Measurements from ENCODE around the gene KRT10. TPM values are rescaled to one million over a fixed set of nuclear protein-coding genes. Genes with fewer than 3 reads are reported as not detected.

KRT10 gene
- total RNA-seq, 4 donors from 2014 or later, result 9.9 to 15.7 (median 10.7) TPM

DNA sequence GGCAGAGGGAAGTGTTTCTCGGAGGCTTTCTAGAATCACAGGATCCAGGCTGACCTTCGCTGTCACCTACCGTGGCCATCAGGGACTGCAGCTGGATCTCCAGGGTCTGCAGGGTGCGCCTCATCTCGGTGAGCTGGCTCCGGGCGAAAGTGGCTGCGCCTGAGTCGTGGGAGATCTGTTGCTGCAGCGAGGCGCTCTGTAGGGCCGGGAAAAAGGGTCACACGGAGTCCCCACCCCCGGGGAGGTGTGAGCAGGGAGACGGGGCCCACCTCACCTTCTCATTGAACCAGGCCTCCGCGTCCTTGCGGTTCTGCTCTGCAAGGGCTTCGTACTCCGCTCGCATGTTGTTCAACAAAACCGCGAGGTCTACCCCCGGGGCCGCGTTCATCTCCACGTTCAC lies 25.6 kb downstream of the KRT10 start:
- no peak for DNase-seq (ENCODE audit: extremely low spot score)
- no peaks in the 10 kb centered on the region for H3K36me3 ChIP-seq
- no peaks in the 10 kb centered on the region for H3K9me3 ChIP-seq
- WGBS, result 71% methylated on average over 27 of the region's 27 CpGs
- peaks cover 0 to under 1% (median 0%) of the 10 kb centered on the region in 4 donors for H3K4me1 ChIP-seq
- no peak overlapping the region for H3K4me3 ChIP-seq
- intact Hi-C loops (cut with DNase I), result no loop called here
- peaks cover 0 to 49% (median 0%) of the 10 kb centered on the region in 4 donors for H3K27me3 ChIP-seq
- H3K27ac ChIP-seq (replicated peaks in 1 of 4), result no peak overlapping the region
- TF ChIP-seq EP300 (IDR thresholded peaks at IDR 0.05), result no peak
- TF ChIP-seq POLR2A (IDR thresholded peaks at IDR 0.05; ENCODE audit: low read depth), result no peak
- TF ChIP-seq, protein P1, sequence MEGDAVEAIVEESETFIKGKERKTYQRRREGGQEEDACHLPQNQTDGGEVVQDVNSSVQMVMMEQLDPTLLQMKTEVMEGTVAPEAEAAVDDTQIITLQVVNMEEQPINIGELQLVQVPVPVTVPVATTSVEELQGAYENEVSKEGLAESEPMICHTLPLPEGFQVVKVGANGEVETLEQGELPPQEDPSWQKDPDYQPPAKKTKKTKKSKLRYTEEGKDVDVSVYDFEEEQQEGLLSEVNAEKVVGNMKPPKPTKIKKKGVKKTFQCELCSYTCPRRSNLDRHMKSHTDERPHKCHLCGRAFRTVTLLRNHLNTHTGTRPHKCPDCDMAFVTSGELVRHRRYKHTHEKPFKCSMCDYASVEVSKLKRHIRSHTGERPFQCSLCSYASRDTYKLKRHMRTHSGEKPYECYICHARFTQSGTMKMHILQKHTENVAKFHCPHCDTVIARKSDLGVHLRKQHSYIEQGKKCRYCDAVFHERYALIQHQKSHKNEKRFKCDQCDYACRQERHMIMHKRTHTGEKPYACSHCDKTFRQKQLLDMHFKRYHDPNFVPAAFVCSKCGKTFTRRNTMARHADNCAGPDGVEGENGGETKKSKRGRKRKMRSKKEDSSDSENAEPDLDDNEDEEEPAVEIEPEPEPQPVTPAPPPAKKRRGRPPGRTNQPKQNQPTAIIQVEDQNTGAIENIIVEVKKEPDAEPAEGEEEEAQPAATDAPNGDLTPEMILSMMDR (IDR thresholded peaks at IDR 0.05), result no peak
- TF ChIP-seq POLR2AphosphoS5 (IDR thresholded peaks at IDR 0.05), result no peak

- Histone ChIP-seq H3K27ac (replicated peaks in 1 of 4) (no peak overlapping the region), H3K4me3 (no peak overlapping the region), H3K4me1 (peaks cover 0 to 6% (median 0%) of the 10 kb centered on the region in 4 donors), H3K9me3 (no peaks in the 10 kb centered on the region), H3K27me3 (peaks cover 0 to 48% (median 0%) of the 10 kb centered on the region in 4 donors), H3K36me3 (no peaks in the 10 kb centered on the region)
- intact Hi-C loops (cut with DNase I), result no loop called here
- 79% methylated on average over 10 of the region's 10 CpGs for WGBS
- TF ChIP-seq POLR2AphosphoS5 (IDR thresholded peaks at IDR 0.05) (no peak), EP300 (IDR thresholded peaks at IDR 0.05) (no peak), POLR2A (IDR thresholded peaks at IDR 0.05; ENCODE audit: low read depth) (no peak)
- TF ChIP-seq, protein P1 (IDR thresholded peaks at IDR 0.05), result no peak
- no peak for DNase-seq (ENCODE audit: extremely low spot score)
Observed at GRCh38 chr17:40795019-40795667, 27.3 kb downstream of the KRT10 start.

- WGBS, result 80% methylated on average over 2 of the region's 2 CpGs
- Histone ChIP-seq H3K4me3 (no peak overlapping the region), H3K36me3 (no peaks in the 10 kb centered on the region), H3K27me3 (peaks cover 0 to 43% (median 0%) of the 10 kb centered on the region in 4 donors), H3K27ac (replicated peaks in 1 of 4) (no peak overlapping the region), H3K4me1 (peaks cover 0 to 6% (median 0%) of the 10 kb centered on the region in 4 donors), H3K9me3 (no peaks in the 10 kb centered on the region)
- intact Hi-C loops (cut with DNase I), result no loop called here
- TF ChIP-seq POLR2AphosphoS5 (IDR thresholded peaks at IDR 0.05), result no peak
- TF ChIP-seq, protein P1 (IDR thresholded peaks at IDR 0.05), result no peak
- no peak for DNase-seq (ENCODE audit: extremely low spot score)
Observed at GRCh38 chr17:40794466-40794865, 27.9 kb downstream of the KRT10 start.

DNA sequence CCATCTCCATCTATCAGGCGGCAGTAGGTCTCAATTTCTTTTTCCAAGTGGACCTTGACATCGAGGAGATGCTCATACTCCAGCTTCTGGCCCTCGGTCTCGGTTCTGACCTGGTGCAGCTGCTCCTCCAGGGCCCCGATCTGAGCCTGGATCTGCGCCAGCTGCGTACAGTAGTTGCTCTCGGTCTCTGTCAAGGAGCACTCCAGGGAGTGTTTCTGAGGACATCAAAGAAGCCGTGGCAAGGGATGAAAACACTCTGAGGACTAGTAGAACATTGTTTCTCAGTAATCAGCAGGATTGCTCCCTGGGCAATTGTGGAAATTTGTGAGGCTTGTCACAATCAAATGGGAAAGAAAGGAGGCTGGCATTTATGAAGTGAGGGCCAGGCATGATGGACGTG lies 28.6 kb downstream of the KRT10 start:
- intact Hi-C loops (cut with DNase I), result no loop called here
- H3K4me3 ChIP-seq, result no peak overlapping the region
- no peak for DNase-seq (ENCODE audit: extremely low spot score)
- no peak overlapping the region for H3K27ac ChIP-seq (replicated peaks in 1 of 4)
- peaks cover 0 to 38% (median 0%) of the 10 kb centered on the region in 4 donors for H3K27me3 ChIP-seq
- WGBS, result 65% methylated on average over 10 of the region's 10 CpGs
- H3K4me1 ChIP-seq, result peaks cover 0 to 6% (median 0%) of the 10 kb centered on the region in 4 donors
- TF ChIP-seq POLR2A (IDR thresholded peaks at IDR 0.05; ENCODE audit: low read depth) (no peak), EP300 (IDR thresholded peaks at IDR 0.05) (no peak), POLR2AphosphoS5 (IDR thresholded peaks at IDR 0.05) (no peak)
- TF ChIP-seq, protein P1 (IDR thresholded peaks at IDR 0.05), result no peak
- no peaks in the 10 kb centered on the region for H3K9me3 ChIP-seq
- no peaks in the 10 kb centered on the region for H3K36me3 ChIP-seq

Measured in esophagus muscularis mucosa (tissue), 4 donors.